A549 (cell line): ENCODE measurements around the gene NT5E. TPM values are rescaled to one million over a fixed set of nuclear protein-coding genes. Genes with fewer than 3 reads are reported as not detected.

Source experiments
- ATAC-seq, 2 experiments: fragments of 200-7000 bp in 1 of 2; fragments of >200 bp in 1 of 2; cut with Nextera tagmentation in 1 of 2; cut with Tn5 transposase in 1 of 2; 3 replicates each; pipeline versions ENCODE4 v1.8.0 to v1.9.1; 2018 to 2020; ENCODE audit warnings: mild to moderate bottlenecking in 1 of 2, moderate library complexity in 1 of 2
- CTCF ChIA-PET: fragments of 300-600 bp; sonication (Branson Sonifier 250); formaldehyde crosslinking; extraction: SDS; loops from one replicate; lab custom pipeline; 2021; ENCODE audit warnings: antibody characterized with exemption, inconsistent platforms; lab: Yijun Ruan, JAX
- POLR2A ChIA-PET: fragments of 350-600 bp; formaldehyde crosslinking; extraction: SDS; loops from one replicate; lab custom pipeline; 2021; ENCODE audit warnings: antibody characterized with exemption, inconsistent platforms; lab: Yijun Ruan, JAX
- DNase-seq, 2 experiments: peaks; one replicate each; pipeline versions ENCODE4 v3.0.0 to v3.0.0-alpha.2; 2011 to 2016; ENCODE audit warnings: low read depth in 1 of 2, low spot score in 1 of 2
- FAIRE-seq: peaks from 2 replicates; lab custom pipeline; 2011; peaks lifted over from hg19 to GRCh38; lab: Jason Lieb, UNC
- H3K27ac ChIP-seq, 2 experiments: fragments of >200 bp; sonication (Bioruptor Twin); formaldehyde crosslinking; 3 replicates each; pipeline ENCODE4 v1.5.1; 2016 to 2017
- H3K4me1 ChIP-seq: fragments of >200 bp; sonication (Bioruptor Twin); formaldehyde crosslinking; 3 replicates; pipeline ENCODE4 v1.6.1; 2016
- H3K4me2 ChIP-seq: fragments of >200 bp; sonication (Bioruptor Twin); formaldehyde crosslinking; 3 replicates; pipeline ENCODE4 v1.6.1; 2016
- H3K4me3 ChIP-seq: fragments of >200 bp; sonication (Bioruptor Twin); formaldehyde crosslinking; 3 replicates; pipeline ENCODE4 v1.5.1; 2016
- H3K9me3 ChIP-seq: fragments of >200 bp; sonication (Bioruptor Twin); formaldehyde crosslinking; 3 replicates; pipeline ENCODE4 v1.6.1; 2016
- ATOH8 ChIP-seq: fragments of 250-450 bp; sonication (Bioruptor Pico); IDR thresholded peaks from 2 replicates; pipeline ENCODE4 v1.5.0; 2020; ENCODE audit warnings: low read depth, mild to moderate bottlenecking, moderate library complexity
- BHLHE40 ChIP-seq: IDR thresholded peaks from 2 replicates; pipeline ENCODE4 v1.6.1; 2012; ENCODE audit warnings: low read depth, low read length, inconsistent platforms
- CBX2 ChIP-seq: fragments of 200-600 bp; sonication (generic); IDR thresholded peaks from 2 replicates; pipeline ENCODE4 v1.6.1; 2016; ENCODE audit warnings: low read depth, mild to moderate bottlenecking, borderline replicate concordance
- CEBPB ChIP-seq, 2 experiments: fragments of >200 bp in 1 of 2; sonication (Bioruptor Twin) in 1 of 2; formaldehyde crosslinking in 1 of 2; IDR thresholded peaks; 2 replicates each; pipeline ENCODE4 v1.6.1; 2012 to 2016
- CHD2 ChIP-seq: fragments of 150-350 bp; IDR thresholded peaks from 2 replicates; pipeline ENCODE4 v1.6.1; 2014; ENCODE audit warnings: low read length; ENCODE audit not compliant: partially characterized antibody
- CHD4 ChIP-seq: fragments of 200-600 bp; sonication (generic); IDR thresholded peaks from 2 replicates; pipeline ENCODE4 v1.6.1; 2016; ENCODE audit warnings: antibody characterized with exemption, mild to moderate bottlenecking, borderline replicate concordance
- CTCF ChIP-seq: fragments of >200 bp; sonication (Bioruptor Twin); formaldehyde crosslinking; IDR thresholded peaks from 3 replicates; pipeline ENCODE4 v1.5.1; 2016
- ESRRA ChIP-seq: fragments of 150-350 bp; IDR thresholded peaks from 2 replicates; pipeline ENCODE4 v1.6.1; 2014; ENCODE audit warnings: mild to moderate bottlenecking, low read length, borderline replicate concordance
- FOSL2 ChIP-seq, 2 experiments: fragments of 450-650 bp in 1 of 2; fragments of >200 bp in 1 of 2; sonication (Bioruptor Twin) in 1 of 2; formaldehyde crosslinking; IDR thresholded peaks; 2 replicates each; pipeline versions ENCODE4 v1.5.0 to v1.6.1; 2016 to 2020; ENCODE audit warnings: mild to moderate bottlenecking in 1 of 2, moderate library complexity in 1 of 2
- GATA3 ChIP-seq: IDR thresholded peaks from 2 replicates; pipeline ENCODE4 v1.6.1; 2012; ENCODE audit warnings: borderline replicate concordance
- HEYL ChIP-seq: fragments of 250-450 bp; sonication (Bioruptor Pico); IDR thresholded peaks from 2 replicates; pipeline ENCODE4 v1.8.0; 2021; ENCODE audit warnings: mild to moderate bottlenecking, moderate library complexity
- HOXB5 ChIP-seq: fragments of 250-450 bp; sonication (Bioruptor Pico); IDR thresholded peaks from 2 replicates; pipeline ENCODE4 v1.5.0; 2020; ENCODE audit warnings: mild to moderate bottlenecking, moderate library complexity
- JUNB ChIP-seq: fragments of >200 bp; sonication (Bioruptor Twin); formaldehyde crosslinking; IDR thresholded peaks from 2 replicates; pipeline ENCODE4 v1.6.1; 2016
- KDM1A ChIP-seq: fragments of 200-600 bp; sonication (generic); IDR thresholded peaks from 2 replicates; pipeline ENCODE4 v1.6.1; 2016; ENCODE audit warnings: low read depth, mild to moderate bottlenecking
- KDM5A ChIP-seq: fragments of 200-600 bp; sonication (generic); IDR thresholded peaks from 2 replicates; pipeline ENCODE4 v1.6.1; 2016; ENCODE audit warnings: antibody characterized with exemption, mild to moderate bottlenecking
- MYC ChIP-seq: IDR thresholded peaks from 2 replicates; pipeline ENCODE4 v1.6.1; 2012; ENCODE audit warnings: mild to moderate bottlenecking, inconsistent platforms, low read length, improper control_type of control experiment, borderline replicate concordance
- NPAS2 ChIP-seq: fragments of 250-450 bp; sonication (Bioruptor Pico); IDR thresholded peaks from 2 replicates; pipeline ENCODE4 v1.8.0; 2022; ENCODE audit warnings: mild to moderate bottlenecking, moderate library complexity, borderline replicate concordance
- POLR2A ChIP-seq: IDR thresholded peaks from 2 replicates; pipeline ENCODE4 v1.6.1; 2012; ENCODE audit warnings: mild to moderate bottlenecking, low read length
- RNF2 ChIP-seq: fragments of 200-600 bp; sonication (generic); IDR thresholded peaks from 2 replicates; pipeline ENCODE4 v1.6.1; 2016; ENCODE audit warnings: low read depth, mild to moderate bottlenecking, antibody characterized with exemption, moderate library complexity, borderline replicate concordance
- USF2 ChIP-seq: fragments of 450-650 bp; IDR thresholded peaks from 2 replicates; pipeline ENCODE4 v1.6.1; 2014; ENCODE audit warnings: antibody characterized with exemption
- ZC3H11A ChIP-seq: fragments of 450-650 bp; IDR thresholded peaks from 2 replicates; pipeline ENCODE4 v1.6.1; 2014; ENCODE audit warnings: antibody characterized with exemption, mild to moderate bottlenecking
- WGBS: methylation state at CpG from one replicate; pipeline ENCODE4 v1.1.6; 2017; ENCODE audit errors: missing lambda C conversion rate; 5-methylcytosine and 5-hydroxymethylcytosine counted together
- polyA plus RNA-seq, 4 experiments: library from polyadenylated mRNA; depleted of rRNA in 3 of 4; stranded (reverse); fragments of >200 nt; fragmentation: RNase III in 1 of 4; extraction: RNeasy Plus Mini Kit Qiagen cat#74134 plus additional on column Dnase treatment in 1 of 4; gene quantifications; 2 replicates in 3 of 4; 3 replicates in 1 of 4; pipeline ENCODE4 v1.2.3, GENCODE V29; 2011 to 2017

Gene NT5E
- polyA plus RNA-seq, 2 of the 4 experiments (the other 2 are of a cell fraction): 18.9 to 54.8 TPM

GRCh38 chr6:85458184-85458583 is 8.3 kb downstream of the NT5E start:
- peak overlapping the region; percentile 17; the same call in 1 of the 3 replicates for H3K4me2 ChIP-seq

DNA sequence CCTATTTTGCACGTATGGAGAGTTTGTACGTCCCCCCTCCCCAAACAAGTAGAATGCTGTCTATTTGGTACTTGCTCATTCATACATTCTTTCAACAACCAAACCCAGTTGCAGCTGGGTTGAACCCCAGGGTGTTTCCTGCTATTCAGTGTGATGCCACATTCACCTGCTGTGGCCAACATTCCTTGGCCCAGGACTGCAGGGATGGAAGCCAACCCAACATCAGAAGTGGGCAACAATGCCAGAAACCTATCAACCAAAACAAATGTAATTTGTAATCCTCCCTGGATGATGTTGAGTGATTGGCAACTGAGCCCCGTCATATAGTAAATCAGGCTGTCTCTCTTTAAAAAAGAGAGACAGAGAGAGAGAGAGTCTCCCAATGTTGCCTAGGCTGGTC is 8.9 kb downstream of the NT5E start:
- ChIA-PET POLR2A (interaction anchor here (1.6 kb wide), 1 partner anchor 9 kb away, joined by 5 read pairs; the partner anchor contains the start of gene NT5E), CTCF (interaction anchor here (0.8 to 1.1 kb wide), 3 partner anchors 21 to 104 kb away, joined by 3 to 5 read pairs (median 4); no protein-coding TSS in a partner anchor)
- Histone ChIP-seq H3K9me3 (no peaks in the 10 kb centered on the region), H3K4me2 (peak overlapping the region; percentile 35), H3K4me3 (no peak overlapping the region), H3K4me1 (peaks cover 63% of the 10 kb centered on the region), H3K27ac (peak overlapping the region in 1 of 2 experiments; percentile 54; a peak in 1 of 6 replicates)
- FAIRE-seq: no peak
- WGBS: 85% methylated on average over 3 of the region's 3 CpGs
- DNase-seq: no peak
- no peak for ATAC-seq
- no peak for TF ChIP-seq CHD2
- no peak for TF ChIP-seq NPAS2 (CRISPR knock-in tag)
- no peak for TF ChIP-seq ZC3H11A
- TF ChIP-seq GATA3: no peak
- no peak for TF ChIP-seq FOSL2 (IDR thresholded peaks at IDR 0.05)
- no peak for TF ChIP-seq FOSL2 (CRISPR knock-in tag; IDR thresholded peaks at IDR 0.05)
- no peak for TF ChIP-seq JUNB
- TF ChIP-seq BHLHE40: no peak
- no peak for TF ChIP-seq CBX2
- no peak for TF ChIP-seq ESRRA

More at GRCh38 chr6:85458184-85458583, 8.3 kb downstream of the NT5E start:
- FAIRE-seq: no peak
- H3K4me3 ChIP-seq: no peak overlapping the region
- ATAC-seq: no peak
- H3K9me3 ChIP-seq: no peaks in the 10 kb centered on the region
- POLR2A ChIA-PET: interaction anchor here (1.6 kb wide), 1 partner anchor 8 kb away, joined by 5 read pairs; the partner anchor contains the start of gene NT5E
- 79% methylated on average over 2 of the region's 2 CpGs for WGBS
- CTCF ChIA-PET: interaction anchor here (0.9 to 1.0 kb wide), 2 partner anchors 25 to 31 kb away, joined by 5 read pairs; no protein-coding TSS in a partner anchor
- DNase-seq: no peak
- H3K27ac ChIP-seq: no peak overlapping the region; a peak in 1 of 6 replicates
- H3K4me1 ChIP-seq: peaks cover 62% of the 10 kb centered on the region
- TF ChIP-seq CEBPB (IDR thresholded peaks at IDR 0.05) (no peak), CBX2 (no peak), HOXB5 (CRISPR knock-in tag) (no peak), CHD4 (no peak), USF2 (no peak), MYC (no peak), JUNB (no peak), POLR2A (no peak), HEYL (CRISPR knock-in tag) (no peak), KDM5A (no peak), FOSL2 (IDR thresholded peaks at IDR 0.05) (no peak), FOSL2 (CRISPR knock-in tag; IDR thresholded peaks at IDR 0.05) (no peak), CTCF (no peak), RNF2 (no peak), BHLHE40 (no peak), ATOH8 (CRISPR knock-in tag) (no peak), KDM1A (no peak)
- TF ChIP-seq, all 56 proteins: peak for 0
